Left ventricle myocardium inferior (tissue), 1 donor: ENCODE results near the gene PTPN12. TPM values are rescaled to one million over a fixed set of nuclear protein-coding genes. Genes with fewer than 3 reads are reported as not detected.
"Not testable (repeated sequence)": the region's sequence is repeated elsewhere in the genome, so short reads cannot be mapped to it uniquely, and the experiment has no call there.

Source experiments
- DNase-seq: peaks from one replicate; pipeline ENCODE4 v3.0.0-alpha.2; 2020
- H3K27ac ChIP-seq: fragments of 200-600 bp; replicated peaks from 2 replicates; pipeline ENCODE4 v1.8.0; 2021
- H3K27me3 ChIP-seq: fragments of 200-600 bp; 2 replicates; pipeline ENCODE4 v1.8.0; 2021; ENCODE audit warnings: low read depth
- H3K36me3 ChIP-seq: fragments of 200-600 bp; 2 replicates; pipeline ENCODE4 v1.8.0; 2021
- H3K4me1 ChIP-seq: fragments of 200-600 bp; 2 replicates; pipeline ENCODE4 v1.8.0; 2021
- H3K4me3 ChIP-seq: fragments of 200-600 bp; 2 replicates; pipeline ENCODE4 v1.8.0; 2021; ENCODE audit warnings: mild to moderate bottlenecking, moderate library complexity
- H3K9me3 ChIP-seq: fragments of 200-600 bp; replicated peaks from 2 replicates; pipeline ENCODE4 v1.8.0; 2021
- CTCF ChIP-seq: fragments of 200-600 bp; IDR thresholded peaks from 2 replicates; pipeline ENCODE4 v1.8.0; 2021; ENCODE audit warnings: antibody characterized with exemption, mild to moderate bottlenecking, borderline replicate concordance
- intact Hi-C: fragments of 100-400 bp; cut with micrococcal nuclease; formaldehyde crosslinking; loops from one replicate; pipeline ENCODE4 v1.11.0; 2022
- total RNA-seq: library from RNA; stranded (reverse); fragmentation: NEBNext Ultra II Directional; extraction: Animal tissue kit (Norgen Biotek cat#: 25700); gene quantifications from one replicate; pipeline ENCODE4 v1.2.1, GENCODE V29; 2021
- donor health status: DM: no; HTN: yes; CAD: no; lungs with severe emphysema.

PTPN12 gene
- total RNA-seq, 1 donor from 2014 or later = 52.2 TPM

DNA sequence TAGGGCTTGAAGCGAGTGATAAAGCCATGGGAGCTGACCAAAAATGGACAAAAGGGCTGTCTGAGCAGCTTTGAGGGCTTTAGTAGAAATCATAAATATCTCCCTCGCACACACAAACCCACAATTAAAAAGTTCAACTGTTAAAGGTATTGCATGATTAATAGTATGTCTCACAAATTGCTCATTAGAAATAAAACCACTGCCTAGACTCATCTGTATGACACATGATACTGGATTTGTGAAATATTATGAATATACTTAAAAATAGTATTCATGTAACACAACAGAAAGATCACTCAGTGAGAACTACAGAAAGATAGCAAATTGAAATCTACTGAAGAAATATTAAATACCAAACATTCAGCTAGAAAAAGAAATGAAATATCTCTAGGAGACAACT lies 11.9 kb upstream of the PTPN12 start:
- no peak for TF ChIP-seq CTCF
- H3K9me3 ChIP-seq = no peaks in the 10 kb centered on the region
- H3K4me1 ChIP-seq = no peaks in the 10 kb centered on the region
- H3K27me3 ChIP-seq = no peaks in the 10 kb centered on the region
- intact Hi-C loops = no loop called here
- no peak overlapping the region for H3K4me3 ChIP-seq
- DNase-seq = no peak
- H3K27ac ChIP-seq = no peak overlapping the region
- no peaks in the 10 kb centered on the region for H3K36me3 ChIP-seq

DNA sequence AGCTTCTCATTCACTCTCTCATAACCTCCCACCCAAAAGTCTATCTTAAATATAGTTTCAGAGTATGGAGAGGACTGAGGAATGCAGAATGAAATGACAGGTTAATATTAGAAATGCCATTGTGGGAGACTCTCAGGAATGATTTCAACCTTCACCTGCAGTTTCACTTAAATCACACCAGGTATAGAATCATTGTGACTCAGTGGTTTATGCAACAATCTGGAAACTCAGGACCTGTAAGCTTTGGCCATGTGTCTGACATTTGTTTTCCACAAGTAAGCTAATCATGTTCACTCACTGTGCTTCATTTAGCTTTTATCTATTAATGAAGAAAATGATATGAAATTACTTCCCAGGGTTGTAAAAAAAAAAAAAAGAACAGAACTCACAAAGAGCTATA lies 8.7 kb upstream of the PTPN12 start:
- no peak for TF ChIP-seq CTCF
- Histone ChIP-seq H3K4me3 (no peak overlapping the region), H3K27me3 (no peaks in the 10 kb centered on the region), H3K9me3 (no peaks in the 10 kb centered on the region), H3K27ac (no peak overlapping the region), H3K4me1 (no peaks in the 10 kb centered on the region), H3K36me3 (no peaks in the 10 kb centered on the region)
- intact Hi-C loops = no loop called here
- DNase-seq = no peak

GRCh38 chr7:77529279-77529678 lies 7.8 kb upstream of the PTPN12 start:
- intact Hi-C loops = no loop called here
- Histone ChIP-seq H3K27me3 (no peaks in the 10 kb centered on the region), H3K9me3 (no peaks in the 10 kb centered on the region), H3K27ac (no peak overlapping the region), H3K4me3 (no peak overlapping the region), H3K4me1 (no peaks in the 10 kb centered on the region), H3K36me3 (no peaks in the 10 kb centered on the region)
- no peak for TF ChIP-seq CTCF
- DNase-seq = no peak

- Histone ChIP-seq H3K9me3 (no peaks in the 10 kb centered on the region), H3K4me3 (no peak overlapping the region), H3K27ac (no peak overlapping the region), H3K4me1 (peaks cover 3% of the 10 kb centered on the region), H3K27me3 (no peaks in the 10 kb centered on the region), H3K36me3 (no peaks in the 10 kb centered on the region)
- intact Hi-C loops = no loop called here
- no peak for TF ChIP-seq CTCF
- no peak for DNase-seq
Measured at GRCh38 chr7:77531038-77531437, 6.1 kb upstream of the PTPN12 start.

GRCh38 chr7:77532247-77532646 lies 4.8 kb upstream of the PTPN12 start:
- intact Hi-C loops = no loop called here
- H3K36me3 ChIP-seq = no peaks in the 10 kb centered on the region
- no peaks in the 10 kb centered on the region for H3K9me3 ChIP-seq
- no peak overlapping the region for H3K4me3 ChIP-seq
- DNase-seq = no peak
- no peak overlapping the region for H3K27ac ChIP-seq
- TF ChIP-seq CTCF = no peak
- H3K4me1 ChIP-seq = peaks cover 9% of the 10 kb centered on the region
- H3K27me3 ChIP-seq = no peaks in the 10 kb centered on the region

- H3K27ac ChIP-seq, H3K27me3 ChIP-seq, intact Hi-C loops, H3K9me3 ChIP-seq, H3K36me3 ChIP-seq, H3K4me3 ChIP-seq, DNase-seq: not testable (repeated sequence)
- peaks cover 14% of the 10 kb centered on the region for H3K4me1 ChIP-seq
Measured at GRCh38 chr7:77532732-77533131, 4.4 kb upstream of the PTPN12 start.

- H3K36me3 ChIP-seq, H3K27me3 ChIP-seq, H3K9me3 ChIP-seq, DNase-seq, H3K4me3 ChIP-seq, intact Hi-C loops, H3K27ac ChIP-seq: not testable (repeated sequence)
- H3K4me1 ChIP-seq = peaks cover 25% of the 10 kb centered on the region
Measured at GRCh38 chr7:77534046-77534445, 3.0 kb upstream of the PTPN12 start.
